Measurements from ENCODE around the gene HS3ST3A1. TPM values are rescaled to one million over a fixed set of nuclear protein-coding genes. Genes with fewer than 3 reads are reported as not detected.

HS3ST3A1 gene
- total RNA-seq, 1 donor from 2014 or later, result not detected

DNA sequence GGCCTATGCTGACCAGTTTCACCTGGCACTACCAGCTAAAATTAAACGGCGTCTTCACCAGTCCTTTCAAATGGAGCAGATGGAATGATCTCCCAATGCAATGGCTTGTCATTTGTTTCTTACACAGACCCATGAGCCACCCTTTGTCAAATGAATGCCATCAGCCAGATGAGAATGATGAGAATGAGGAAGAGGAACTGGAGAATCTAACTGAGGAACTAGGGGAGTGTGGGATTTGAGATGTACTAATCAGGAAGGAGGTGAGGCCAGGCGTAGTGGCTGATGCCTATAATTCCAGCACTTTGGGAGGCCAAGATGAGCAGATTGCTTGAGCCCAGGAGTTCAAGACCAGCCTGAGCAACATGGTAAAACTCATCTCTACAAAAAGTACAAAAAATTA, 116.4 kb downstream of the HS3ST3A1 start:
- DNase-seq (no peak), ATAC-seq (ENCODE audit: low read depth) (no peak)
- H3K36me3 Mint-ChIP-seq (ENCODE audit: low read depth), result no peaks in the 10 kb centered on the region
- TF ChIP-seq, protein P1, sequence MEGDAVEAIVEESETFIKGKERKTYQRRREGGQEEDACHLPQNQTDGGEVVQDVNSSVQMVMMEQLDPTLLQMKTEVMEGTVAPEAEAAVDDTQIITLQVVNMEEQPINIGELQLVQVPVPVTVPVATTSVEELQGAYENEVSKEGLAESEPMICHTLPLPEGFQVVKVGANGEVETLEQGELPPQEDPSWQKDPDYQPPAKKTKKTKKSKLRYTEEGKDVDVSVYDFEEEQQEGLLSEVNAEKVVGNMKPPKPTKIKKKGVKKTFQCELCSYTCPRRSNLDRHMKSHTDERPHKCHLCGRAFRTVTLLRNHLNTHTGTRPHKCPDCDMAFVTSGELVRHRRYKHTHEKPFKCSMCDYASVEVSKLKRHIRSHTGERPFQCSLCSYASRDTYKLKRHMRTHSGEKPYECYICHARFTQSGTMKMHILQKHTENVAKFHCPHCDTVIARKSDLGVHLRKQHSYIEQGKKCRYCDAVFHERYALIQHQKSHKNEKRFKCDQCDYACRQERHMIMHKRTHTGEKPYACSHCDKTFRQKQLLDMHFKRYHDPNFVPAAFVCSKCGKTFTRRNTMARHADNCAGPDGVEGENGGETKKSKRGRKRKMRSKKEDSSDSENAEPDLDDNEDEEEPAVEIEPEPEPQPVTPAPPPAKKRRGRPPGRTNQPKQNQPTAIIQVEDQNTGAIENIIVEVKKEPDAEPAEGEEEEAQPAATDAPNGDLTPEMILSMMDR (IDR thresholded peaks at IDR 0.05), result no peak
- no peak overlapping the region for H3K27ac Mint-ChIP-seq
- peaks cover 3% of the 10 kb centered on the region for H3K27me3 Mint-ChIP-seq
- H3K4me3 Mint-ChIP-seq, result no peak overlapping the region
- no peaks in the 10 kb centered on the region for H3K4me1 Mint-ChIP-seq
- intact Hi-C loops (cut with micrococcal nuclease), result no loop called here
- H3K9me3 Mint-ChIP-seq, result peaks cover 7% of the 10 kb centered on the region
- ChIA-PET POLR2A (no interaction called here), CTCF (no interaction called here)

DNA sequence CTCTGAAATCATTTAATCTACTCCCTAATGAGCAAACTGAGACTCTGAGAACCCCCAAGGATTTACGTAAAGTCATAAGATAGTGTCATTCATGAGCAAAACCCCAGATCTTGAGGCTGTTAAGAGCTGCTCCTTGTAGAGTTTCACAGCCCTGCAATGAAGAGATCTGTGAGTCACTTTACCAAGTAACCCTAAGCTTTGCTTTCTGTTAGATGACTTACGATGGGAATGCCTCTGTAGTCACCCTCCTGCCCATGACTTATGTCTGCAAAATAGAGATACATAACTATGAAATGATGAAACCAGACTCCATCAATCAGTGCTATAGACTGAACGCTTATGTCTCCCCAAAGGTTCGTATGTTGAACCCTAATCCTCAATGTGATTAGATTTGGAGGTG, 117.7 kb downstream of the HS3ST3A1 start:
- Mint-ChIP-seq H3K27me3 (peaks cover 3% of the 10 kb centered on the region), H3K4me1 (no peaks in the 10 kb centered on the region), H3K9me3 (peaks cover 13% of the 10 kb centered on the region), H3K4me3 (no peak overlapping the region), H3K27ac (no peak overlapping the region), H3K36me3 (ENCODE audit: low read depth) (no peaks in the 10 kb centered on the region)
- ATAC-seq (ENCODE audit: low read depth), result no peak
- ChIA-PET POLR2A (no interaction called here), CTCF (no interaction called here)
- DNase-seq, result no peak
- TF ChIP-seq, protein P1 (IDR thresholded peaks at IDR 0.05), result no peak
- intact Hi-C loops (cut with micrococcal nuclease), result no loop called here

DNA sequence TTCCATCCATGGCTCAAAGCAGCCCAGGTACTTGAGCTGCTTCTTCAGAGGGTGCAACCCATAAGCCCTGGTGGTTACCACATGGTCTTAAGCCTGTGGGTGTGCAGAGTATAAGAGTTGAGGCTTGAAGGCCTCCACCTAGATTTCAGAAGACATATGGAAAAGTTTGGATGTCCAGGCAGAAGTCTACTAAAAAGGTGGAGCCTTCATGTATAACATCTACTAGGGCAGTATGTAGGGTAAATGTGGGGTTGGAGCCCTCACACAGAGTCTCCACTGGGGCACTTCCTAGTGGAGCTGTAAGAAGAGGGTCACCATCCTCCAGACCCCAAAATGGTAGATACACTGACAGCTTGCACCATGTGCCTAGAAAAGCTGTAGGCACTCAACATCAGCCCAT, 120.9 kb downstream of the HS3ST3A1 start:
- DNase-seq, result no peak
- intact Hi-C loops (cut with micrococcal nuclease), result no loop called here
- peaks cover 1% of the 10 kb centered on the region for H3K27me3 Mint-ChIP-seq
- peaks cover 13% of the 10 kb centered on the region for H3K9me3 Mint-ChIP-seq
- H3K36me3 Mint-ChIP-seq (ENCODE audit: low read depth), result no peaks in the 10 kb centered on the region
- TF ChIP-seq, protein P1 (IDR thresholded peaks at IDR 0.05), result no peak
- ChIA-PET POLR2A (no interaction called here), CTCF (no interaction called here)
- no peak overlapping the region for H3K4me3 Mint-ChIP-seq
- no peak overlapping the region for H3K27ac Mint-ChIP-seq
- H3K4me1 Mint-ChIP-seq, result no peaks in the 10 kb centered on the region
- no peak for ATAC-seq (ENCODE audit: low read depth)

DNA sequence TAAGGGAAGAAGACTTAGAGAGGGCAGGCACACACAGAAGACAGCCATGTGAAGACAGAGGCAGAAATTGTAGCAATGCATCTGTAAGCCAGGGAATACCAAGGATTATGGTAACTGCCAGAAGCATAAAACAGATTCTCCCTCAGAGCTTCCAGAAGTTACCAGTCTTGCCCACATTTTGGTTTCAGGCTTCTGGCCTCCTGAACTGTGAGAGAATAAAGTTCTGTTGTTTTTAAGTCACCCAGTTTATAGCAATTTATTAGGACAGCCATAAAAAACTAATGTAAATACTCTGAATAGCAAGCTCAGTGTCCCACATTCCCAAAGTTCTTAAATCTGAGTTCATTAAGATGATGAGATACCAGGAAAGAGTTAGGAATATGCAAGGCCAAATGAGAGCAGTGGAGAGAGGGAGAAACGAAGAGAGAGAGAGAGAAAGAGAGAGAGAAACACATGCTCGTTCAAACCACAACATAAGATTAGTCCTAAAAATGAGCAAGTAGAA, 123.4 kb downstream of the HS3ST3A1 start:
- no peaks in the 10 kb centered on the region for H3K36me3 Mint-ChIP-seq (ENCODE audit: low read depth)
- no peak overlapping the region for H3K4me3 Mint-ChIP-seq
- DNase-seq, result no peak
- intact Hi-C loops (cut with micrococcal nuclease), result no loop called here
- TF ChIP-seq, protein P1 (IDR thresholded peaks at IDR 0.05), result no peak
- POLR2A ChIA-PET, result no interaction called here
- CTCF ChIA-PET, result no interaction called here
- H3K4me1 Mint-ChIP-seq, result no peaks in the 10 kb centered on the region
- H3K9me3 Mint-ChIP-seq, result peaks cover 13% of the 10 kb centered on the region
- ATAC-seq (ENCODE audit: low read depth), result no peak
- no peak overlapping the region for H3K27ac Mint-ChIP-seq
- peaks cover 2% of the 10 kb centered on the region for H3K27me3 Mint-ChIP-seq

DNA sequence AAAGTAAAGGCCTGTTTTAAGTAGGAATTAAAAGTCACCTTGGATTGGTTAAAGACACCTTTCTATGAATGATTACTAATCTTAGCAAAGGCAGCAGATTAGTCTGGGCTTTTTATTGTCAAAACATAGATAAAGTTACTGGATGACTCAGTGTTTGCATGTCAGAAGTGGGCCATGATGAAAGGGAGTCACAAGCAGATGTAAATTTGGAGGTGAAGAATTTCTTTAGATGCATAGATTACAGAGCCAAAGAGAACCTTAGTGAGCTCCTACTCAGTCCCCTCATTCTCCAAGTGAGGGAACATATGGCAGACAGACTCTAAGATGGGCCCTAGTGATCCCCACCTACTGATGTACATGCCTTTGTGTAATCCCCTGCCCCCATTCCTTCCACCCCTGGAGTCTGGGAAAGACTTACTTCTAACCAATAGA, 124.5 kb downstream of the HS3ST3A1 start:
- H3K9me3 Mint-ChIP-seq, result peaks cover 13% of the 10 kb centered on the region
- H3K4me1 Mint-ChIP-seq, result no peaks in the 10 kb centered on the region
- POLR2A ChIA-PET, result no interaction called here

More for the DNA sequence above, 124.5 kb downstream of the HS3ST3A1 start:
- DNase-seq (no peak), ATAC-seq (ENCODE audit: low read depth) (no peak)
- Mint-ChIP-seq H3K36me3 (ENCODE audit: low read depth) (no peaks in the 10 kb centered on the region), H3K4me3 (no peak overlapping the region), H3K27ac (no peak overlapping the region), H3K27me3 (peaks cover 2% of the 10 kb centered on the region)
- intact Hi-C loops (cut with micrococcal nuclease), result no loop called here
- CTCF ChIA-PET, result no interaction called here
- TF ChIP-seq, protein P1 (IDR thresholded peaks at IDR 0.05), result no peak

All from activated B cell treated with CpG ODN at 0.5 μM for 24 hours (primary cell).